ENCODE measurements around the gene REEP6. TPM values are rescaled to one million over a fixed set of nuclear protein-coding genes. Genes with fewer than 3 reads are reported as not detected.
"Not testable (repeated sequence)": the region's sequence is repeated elsewhere in the genome, so short reads cannot be mapped to it uniquely, and the experiment has no call there.

Gene REEP6
- total RNA-seq, 1 donor from 2014 or later = 21.5 TPM

GRCh38 chr19:1516395-1516753, 25.4 kb downstream of the REEP6 start:
- peaks cover 8% of the 10 kb centered on the region for H3K9me3 Mint-ChIP-seq (ENCODE audit: unreplicated experiment)
- peaks cover 10% of the 10 kb centered on the region for H3K27me3 Mint-ChIP-seq (ENCODE audit: unreplicated experiment)
- DNase-seq = no peak
- H3K4me3 Mint-ChIP-seq (ENCODE audit: unreplicated experiment) = no peak overlapping the region
- no peak overlapping the region for H3K27ac Mint-ChIP-seq (ENCODE audit: unreplicated experiment)
- H3K4me1 Mint-ChIP-seq (ENCODE audit: low read depth, unreplicated experiment) = no peaks in the 10 kb centered on the region
- H3K36me3 Mint-ChIP-seq (ENCODE audit: unreplicated experiment) = no peaks in the 10 kb centered on the region
- TF ChIP-seq CTCF (IDR thresholded peaks at IDR 0.05; ENCODE audit: partially characterized antibody, unreplicated experiment) = no peak

DNA sequence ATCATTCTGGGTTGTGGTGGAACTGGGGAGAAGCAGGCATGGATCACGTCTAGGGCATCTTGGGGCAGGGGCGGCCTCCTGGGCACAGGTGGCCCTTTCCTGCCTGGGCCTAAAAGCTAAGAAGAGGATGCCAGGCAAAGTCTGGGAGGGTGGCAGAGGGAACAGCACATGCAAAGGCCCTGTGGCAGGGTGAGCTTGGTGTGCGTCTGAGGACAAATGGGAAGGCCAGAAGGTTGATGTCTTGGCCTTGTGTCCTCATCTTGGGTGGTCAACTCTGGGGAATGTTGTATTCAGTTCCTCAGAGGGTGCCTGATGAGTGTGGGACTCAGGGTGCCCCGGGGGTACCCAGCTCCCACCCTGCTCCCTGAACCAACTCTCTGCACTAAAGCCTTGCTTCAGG, 27.5 kb downstream of the REEP6 start:
- no peaks in the 10 kb centered on the region for H3K4me1 Mint-ChIP-seq (ENCODE audit: low read depth, unreplicated experiment)
- H3K27ac Mint-ChIP-seq (ENCODE audit: unreplicated experiment) = no peak overlapping the region
- H3K4me3 Mint-ChIP-seq (ENCODE audit: unreplicated experiment) = no peak overlapping the region
- TF ChIP-seq CTCF (IDR thresholded peaks at IDR 0.05; ENCODE audit: partially characterized antibody, unreplicated experiment) = no peak
- DNase-seq = no peak
- no peaks in the 10 kb centered on the region for H3K36me3 Mint-ChIP-seq (ENCODE audit: unreplicated experiment)
- H3K27me3 Mint-ChIP-seq (ENCODE audit: unreplicated experiment) = peaks cover 10% of the 10 kb centered on the region
- H3K9me3 Mint-ChIP-seq (ENCODE audit: unreplicated experiment) = peaks cover 8% of the 10 kb centered on the region

GRCh38 chr19:1519802-1520201, 28.8 kb downstream of the REEP6 start:
- not testable (repeated sequence) for H3K36me3 Mint-ChIP-seq (ENCODE audit: unreplicated experiment); H3K27ac Mint-ChIP-seq (ENCODE audit: unreplicated experiment); H3K4me3 Mint-ChIP-seq (ENCODE audit: unreplicated experiment); DNase-seq; H3K4me1 Mint-ChIP-seq (ENCODE audit: low read depth, unreplicated experiment)
- peaks cover 10% of the 10 kb centered on the region for H3K9me3 Mint-ChIP-seq (ENCODE audit: unreplicated experiment)
- H3K27me3 Mint-ChIP-seq (ENCODE audit: unreplicated experiment) = peaks cover 14% of the 10 kb centered on the region

- Mint-ChIP-seq H3K4me3 (ENCODE audit: unreplicated experiment) (no peak overlapping the region), H3K27me3 (ENCODE audit: unreplicated experiment) (peaks cover 18% of the 10 kb centered on the region), H3K36me3 (ENCODE audit: unreplicated experiment) (peaks cover 7% of the 10 kb centered on the region), H3K27ac (ENCODE audit: unreplicated experiment) (no peak overlapping the region), H3K4me1 (ENCODE audit: low read depth, unreplicated experiment) (peaks cover 3% of the 10 kb centered on the region), H3K9me3 (ENCODE audit: unreplicated experiment) (peaks cover 13% of the 10 kb centered on the region)
- no peak for DNase-seq
- no peak for TF ChIP-seq CTCF (IDR thresholded peaks at IDR 0.05; ENCODE audit: partially characterized antibody, unreplicated experiment)
Measured at GRCh38 chr19:1520203-1520780, 29.3 kb downstream of the REEP6 start.

DNA sequence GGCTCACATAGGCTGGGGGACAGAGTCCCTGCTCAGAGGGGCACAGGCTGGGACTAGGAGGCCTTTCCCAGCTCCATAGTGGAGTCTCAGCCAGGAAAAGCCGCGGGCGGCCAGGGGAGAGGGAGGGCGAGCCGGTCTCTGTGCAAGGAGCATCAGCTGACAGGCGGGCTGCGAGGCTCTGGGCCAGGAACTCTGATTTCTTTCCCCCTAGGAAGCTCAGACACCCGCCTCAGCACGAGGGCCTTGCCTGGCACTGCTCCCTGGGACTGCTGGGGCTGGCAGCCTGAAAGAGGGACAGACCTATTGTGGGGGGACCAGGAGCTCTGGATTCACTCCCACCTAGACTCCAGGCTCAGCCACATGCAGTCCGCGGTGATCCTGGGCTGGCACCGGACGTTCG, 30.7 kb downstream of the REEP6 start:
- Mint-ChIP-seq H3K36me3 (ENCODE audit: unreplicated experiment) (peaks cover 7% of the 10 kb centered on the region), H3K4me3 (ENCODE audit: unreplicated experiment) (no peak overlapping the region), H3K4me1 (ENCODE audit: low read depth, unreplicated experiment) (peaks cover 3% of the 10 kb centered on the region), H3K9me3 (ENCODE audit: unreplicated experiment) (peaks cover 15% of the 10 kb centered on the region), H3K27ac (ENCODE audit: unreplicated experiment) (no peak overlapping the region), H3K27me3 (ENCODE audit: unreplicated experiment) (peaks cover 21% of the 10 kb centered on the region)
- DNase-seq = no peak
- TF ChIP-seq CTCF (IDR thresholded peaks at IDR 0.05; ENCODE audit: partially characterized antibody, unreplicated experiment) = no peak

Measured in glutamatergic neuron (in vitro differentiated cells).